Cortex of kidney (tissue), 1 donor: ENCODE data around the gene FEN1.

Source experiments
- DNase-seq: peaks from one replicate; lab custom pipeline; 2025; lab: John Stamatoyannopoulos, UW

Gene FEN1

DNA sequence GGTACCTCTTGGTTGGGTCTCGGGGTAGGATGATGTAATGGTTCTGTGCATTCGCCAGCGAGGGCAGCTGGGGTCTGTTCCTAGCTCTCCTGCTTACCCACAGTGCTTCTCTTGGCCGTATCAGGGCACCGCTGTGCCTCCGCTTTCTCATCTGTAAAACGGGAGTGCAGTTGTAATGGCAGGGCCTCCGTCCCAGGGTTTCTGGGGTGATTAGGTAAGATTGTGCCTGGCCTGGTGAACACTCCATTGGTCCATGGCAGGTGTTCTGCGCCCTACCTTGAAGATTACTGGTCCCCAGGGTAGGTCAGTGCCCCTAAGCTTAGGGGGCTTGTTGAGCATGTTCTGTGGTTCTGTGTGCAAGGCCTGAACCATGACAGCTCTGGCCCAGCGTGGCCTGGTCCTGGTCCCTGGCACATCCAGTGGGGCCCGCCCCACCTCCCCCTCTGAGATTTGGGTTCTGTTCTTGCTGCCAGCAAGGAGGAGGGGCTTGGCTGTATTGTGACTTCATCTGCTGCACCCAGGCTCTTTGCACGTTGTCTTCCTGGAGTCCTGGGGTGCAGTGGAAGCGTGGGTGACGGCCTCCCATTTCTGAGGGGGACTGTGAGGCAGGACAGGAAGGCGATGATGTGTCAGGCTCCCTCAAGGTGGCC lies 35.4 kb upstream of the FEN1 start:
- DNase-seq: no peak

DNA sequence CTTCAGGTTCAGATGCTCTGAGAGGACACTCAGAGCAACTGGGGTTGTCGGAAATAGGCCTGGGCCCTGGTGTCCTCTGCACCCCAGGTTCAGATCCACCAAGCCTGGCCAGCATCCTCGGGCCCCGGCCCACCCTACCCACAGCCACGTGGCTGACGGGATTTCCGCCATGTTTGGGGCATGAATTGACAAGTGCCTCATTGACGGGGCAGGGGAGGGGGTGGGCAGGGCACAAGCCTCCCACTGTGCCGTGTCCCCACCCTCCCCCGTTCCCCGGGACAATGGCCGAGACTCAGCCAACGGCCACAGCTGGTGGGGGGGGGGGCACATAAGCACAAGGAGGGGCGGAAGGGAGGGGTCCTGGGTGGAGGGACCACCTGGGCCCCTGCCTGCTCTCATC lies 31.8 kb upstream of the FEN1 start:
- no peak for DNase-seq

DNA sequence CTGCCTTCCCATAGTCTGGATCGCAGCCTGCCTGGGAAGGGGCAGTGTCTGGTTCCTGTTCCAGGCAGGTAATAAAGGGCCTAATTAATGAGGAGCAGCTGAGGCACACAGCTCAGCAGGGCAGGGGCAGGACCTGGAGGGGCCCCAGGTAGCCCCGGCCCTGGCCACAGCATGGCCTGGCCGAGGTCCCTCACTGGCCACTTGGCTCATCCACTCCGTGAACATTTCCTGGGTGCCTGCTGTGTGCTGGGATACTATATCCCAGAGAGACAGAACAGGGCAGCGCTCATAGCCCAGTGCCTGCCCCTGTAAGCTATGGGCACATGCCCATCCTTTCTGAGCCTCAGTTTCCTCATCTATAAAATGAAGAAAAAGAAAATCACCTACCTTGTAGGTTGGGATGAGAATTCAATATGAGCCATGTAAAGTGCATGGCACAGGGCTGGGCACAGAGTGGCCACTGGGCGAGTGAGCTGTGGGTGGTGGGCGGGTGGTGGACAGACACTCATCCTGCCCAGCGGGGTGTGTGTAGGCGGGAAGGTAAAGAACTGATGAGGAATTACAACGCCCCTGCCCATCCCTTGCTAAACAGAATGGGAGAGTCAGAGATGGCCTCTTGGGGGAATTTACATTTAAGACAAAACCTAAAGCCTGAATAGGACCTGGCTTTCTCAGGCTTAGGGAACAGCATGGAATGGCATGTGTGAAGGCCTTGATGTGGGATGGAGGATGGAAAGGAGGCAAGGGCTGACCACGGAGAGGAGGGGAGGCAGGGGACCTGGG lies 31.1 kb upstream of the FEN1 start:
- no peak for DNase-seq

DNA sequence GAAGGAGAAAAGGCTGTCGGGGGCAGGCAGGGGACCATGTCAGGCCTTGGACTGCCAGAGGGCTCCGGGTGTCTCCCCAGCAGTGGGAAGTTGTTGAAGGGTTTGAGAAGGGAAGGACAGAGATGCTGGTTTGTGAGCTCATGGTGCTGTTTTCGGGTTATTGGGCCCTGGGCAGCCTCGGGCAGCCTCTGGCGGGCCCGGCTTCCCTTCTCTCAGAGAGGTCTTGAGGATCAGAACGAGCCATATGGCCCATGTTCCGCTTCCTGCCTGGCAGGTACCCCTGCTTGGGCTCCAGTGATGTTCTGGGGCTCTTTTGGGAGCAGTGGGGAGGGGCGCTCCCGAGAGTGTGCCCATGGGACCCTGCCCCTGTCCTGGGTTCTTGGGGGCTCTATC lies 30.5 kb upstream of the FEN1 start:
- no peak for DNase-seq

DNA sequence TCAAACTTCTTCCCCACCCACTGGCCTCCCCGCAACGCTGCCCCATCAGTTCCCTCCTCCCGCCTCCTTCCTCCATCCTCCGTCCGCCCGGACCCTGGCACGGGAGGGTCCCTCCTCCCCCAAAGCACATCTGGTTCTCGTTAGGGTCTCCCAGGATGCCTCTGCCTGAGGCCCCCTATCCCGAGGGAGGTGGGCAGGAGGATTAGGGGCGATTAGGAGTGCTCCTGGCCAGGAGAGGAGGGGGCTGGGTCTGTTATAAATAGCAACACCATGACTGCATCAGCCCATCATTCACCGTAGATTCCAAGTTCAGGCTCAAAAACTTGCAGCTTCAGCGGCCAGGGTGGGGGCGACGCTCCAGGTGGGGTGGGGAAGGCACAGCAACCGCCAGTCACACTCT lies 29.9 kb upstream of the FEN1 start:
- no peak for DNase-seq

DNA sequence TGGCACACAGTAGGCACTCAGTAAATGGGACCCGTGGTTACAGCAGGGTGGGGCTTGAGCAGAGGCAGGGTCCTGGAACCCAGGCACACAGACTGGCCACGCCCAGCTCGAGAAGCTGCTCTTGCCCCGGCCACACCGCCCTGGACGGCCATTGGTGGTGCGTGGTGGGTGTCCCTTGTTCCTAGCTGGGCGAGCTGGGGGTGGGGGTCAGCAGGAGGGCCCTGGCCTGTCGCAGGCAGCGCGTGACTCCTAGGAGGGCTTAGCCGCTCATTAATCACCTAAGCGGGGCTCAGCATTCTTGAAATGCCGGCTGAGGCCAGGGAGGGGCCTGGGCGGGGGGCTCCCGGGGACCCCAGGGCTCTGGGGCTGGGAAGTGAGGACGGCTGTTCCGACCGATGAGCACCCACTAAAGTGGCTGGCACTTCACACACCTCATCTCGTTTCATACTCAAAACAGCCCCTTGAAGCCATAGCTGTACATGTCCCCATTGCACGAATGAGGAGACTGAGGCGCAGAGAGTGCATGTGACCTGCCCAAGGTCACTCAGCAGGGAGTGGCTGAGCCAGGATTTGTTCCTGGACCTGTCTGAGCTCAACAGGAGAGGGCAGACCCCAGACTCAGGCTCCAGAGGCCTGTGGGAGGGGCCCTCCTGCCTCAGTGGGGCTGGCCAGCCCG lies 28.6 kb upstream of the FEN1 start:
- no peak for DNase-seq

DNA sequence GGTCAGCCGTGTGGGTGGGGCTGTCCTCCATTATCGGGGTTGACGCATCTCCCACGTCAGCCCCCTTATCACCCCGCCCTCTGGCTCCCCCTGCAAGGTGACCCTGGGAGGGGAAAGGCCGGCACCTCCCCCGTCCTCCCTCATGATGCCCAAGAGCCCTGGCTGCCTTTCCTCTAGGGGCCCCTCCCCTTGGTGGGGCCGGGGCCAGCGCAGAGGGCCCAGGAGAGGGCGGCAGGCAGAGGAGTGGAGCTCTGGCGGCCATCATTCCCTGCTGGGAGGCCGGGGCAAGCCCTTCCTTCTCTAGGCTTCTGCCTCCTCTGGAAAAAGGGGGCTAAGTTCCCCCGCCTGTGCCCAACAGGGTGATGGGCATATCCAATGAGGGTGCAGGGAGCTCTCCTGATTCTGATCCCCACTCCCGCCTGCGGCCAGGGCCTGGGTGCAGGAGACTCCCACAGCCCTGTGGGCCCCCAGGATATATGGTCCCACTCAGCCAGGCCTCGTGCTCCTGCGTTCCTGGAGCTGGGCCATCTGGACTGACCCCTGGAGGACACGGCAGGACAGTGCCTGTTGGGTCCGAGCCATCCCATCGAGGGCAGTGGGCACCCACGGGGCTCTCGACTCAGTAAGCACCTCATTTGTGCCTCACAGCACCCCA lies 28.0 kb upstream of the FEN1 start:
- DNase-seq: no peak

DNA sequence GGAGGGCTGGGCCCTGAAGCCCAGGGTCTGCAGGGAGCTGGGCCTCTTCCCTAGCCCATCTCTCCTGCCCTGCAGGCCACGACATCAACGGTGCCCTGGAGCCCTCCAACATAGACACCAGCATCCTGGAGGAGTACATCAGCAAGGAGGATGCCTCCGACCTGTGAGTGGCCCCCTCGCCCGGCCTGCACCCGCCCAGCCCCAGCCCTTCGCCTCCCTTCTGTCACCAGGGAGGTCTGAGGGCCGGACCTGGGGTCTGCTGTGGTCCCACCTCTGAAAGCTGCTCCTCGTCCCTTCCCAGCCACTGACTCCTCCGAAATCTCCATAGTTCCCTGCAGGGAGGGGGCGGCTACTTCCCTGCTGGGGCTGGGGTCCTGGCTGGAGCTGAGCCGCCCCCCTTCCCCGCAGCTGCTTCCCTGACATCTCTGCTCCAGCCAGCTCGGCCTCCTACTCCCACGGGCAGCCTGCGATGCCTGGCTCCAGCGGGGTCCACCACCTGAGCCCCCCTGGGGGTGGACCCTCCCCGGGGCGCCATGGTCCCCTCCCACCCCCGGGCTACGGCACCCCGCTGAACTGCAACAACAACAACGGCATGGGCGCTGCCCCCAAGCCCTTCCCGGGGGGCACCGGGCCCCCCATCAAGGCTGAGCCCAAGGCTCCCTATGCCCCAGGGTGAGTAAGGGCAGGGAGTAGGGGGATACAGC lies 27.0 kb upstream of the FEN1 start:
- DNase-seq: no peak

DNA sequence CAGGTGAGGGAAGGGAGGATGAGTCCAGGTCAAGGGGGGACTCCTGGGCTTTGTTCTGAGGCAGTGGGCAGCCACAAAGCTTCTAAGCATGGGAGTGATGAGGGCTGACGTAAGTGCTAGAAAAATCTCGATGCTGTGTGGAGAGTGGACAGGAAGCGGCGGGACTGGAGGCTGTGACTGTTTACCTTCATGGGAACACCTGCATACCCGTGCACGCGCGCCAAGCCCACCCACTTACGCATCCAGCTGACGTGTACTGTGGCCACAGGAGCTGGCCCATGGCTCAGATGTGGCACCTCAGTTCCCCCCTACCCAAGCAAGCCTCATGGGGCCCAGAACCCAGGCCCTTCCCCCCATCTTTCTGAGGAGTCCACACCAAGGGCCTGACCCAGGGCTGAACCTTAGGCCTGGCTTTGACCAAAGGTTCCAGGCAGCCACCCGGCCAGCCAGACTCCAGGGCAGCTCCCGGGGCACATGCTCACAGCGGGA lies 26.3 kb upstream of the FEN1 start:
- DNase-seq: no peak

DNA sequence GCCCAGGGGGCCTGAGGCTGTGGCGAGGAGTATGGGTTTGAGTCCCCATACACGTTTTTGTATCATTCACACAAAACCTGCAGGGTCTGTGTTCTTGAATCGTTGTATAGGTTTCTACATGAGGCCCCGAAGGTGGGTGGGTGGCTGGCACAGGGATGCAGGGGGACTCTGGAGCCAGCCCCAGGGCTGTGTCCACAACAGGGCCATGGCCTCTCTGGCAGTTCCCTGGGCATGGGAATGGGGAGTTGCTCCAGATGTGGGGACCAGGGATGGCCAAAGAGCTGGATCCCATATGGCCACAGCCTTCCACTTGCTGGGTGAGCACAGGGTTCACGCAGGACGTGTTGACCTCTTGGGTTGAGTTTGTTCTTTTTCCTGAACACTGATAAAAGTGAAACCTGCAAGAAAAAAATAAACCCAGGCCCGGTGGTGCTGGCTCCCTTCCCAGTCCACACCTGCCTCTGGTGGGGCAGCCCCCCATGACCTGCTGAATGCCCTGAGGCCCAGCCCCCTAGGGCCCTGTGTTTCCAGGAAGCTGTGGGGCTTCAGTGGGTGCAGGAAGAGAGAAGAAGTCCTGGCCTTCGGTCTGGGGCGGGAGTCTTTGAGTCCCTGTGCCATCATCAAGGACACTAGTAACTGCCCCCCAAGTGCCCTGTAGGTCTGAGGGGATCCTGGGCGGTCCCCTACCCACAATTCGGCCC lies 24.2 kb upstream of the FEN1 start:
- DNase-seq: no peak

DNA sequence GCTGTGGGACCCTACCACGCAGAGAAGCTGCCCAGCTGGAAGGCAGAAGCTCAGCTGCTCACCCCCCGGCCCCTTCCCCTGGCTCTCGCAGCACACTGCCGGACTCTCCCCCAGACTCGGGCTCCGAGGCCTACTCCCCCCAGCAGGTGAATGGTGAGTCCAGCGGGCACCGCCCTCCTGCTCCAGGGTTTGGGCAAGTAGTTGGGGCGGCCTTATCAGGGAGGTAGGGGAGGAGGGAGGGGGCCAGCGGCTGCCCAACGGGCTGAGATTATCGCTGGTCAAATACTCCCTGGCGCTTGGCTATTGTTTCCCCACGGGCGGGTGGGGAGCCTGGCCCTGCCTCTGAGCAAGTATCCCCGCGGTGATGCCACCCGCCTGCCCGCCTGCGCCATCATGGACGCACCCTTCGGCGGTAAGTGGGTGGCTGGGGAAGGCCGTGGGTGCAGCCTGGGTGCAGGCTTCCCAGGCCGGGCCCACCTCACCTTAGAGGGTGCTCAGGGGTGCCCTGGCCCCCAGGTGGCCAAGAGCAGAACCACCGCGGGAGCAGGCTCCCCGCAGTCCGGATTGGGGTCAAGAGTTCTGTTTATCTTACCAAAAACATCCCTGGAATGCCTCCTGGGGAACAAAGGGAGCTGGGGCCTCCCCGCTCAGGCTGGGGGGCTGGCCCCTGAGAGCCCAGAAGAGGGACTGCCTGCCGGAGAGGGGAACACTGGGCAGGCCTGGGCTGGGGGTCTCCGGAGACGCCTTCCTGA lies 23.4 kb upstream of the FEN1 start:
- DNase-seq: no peak

DNA sequence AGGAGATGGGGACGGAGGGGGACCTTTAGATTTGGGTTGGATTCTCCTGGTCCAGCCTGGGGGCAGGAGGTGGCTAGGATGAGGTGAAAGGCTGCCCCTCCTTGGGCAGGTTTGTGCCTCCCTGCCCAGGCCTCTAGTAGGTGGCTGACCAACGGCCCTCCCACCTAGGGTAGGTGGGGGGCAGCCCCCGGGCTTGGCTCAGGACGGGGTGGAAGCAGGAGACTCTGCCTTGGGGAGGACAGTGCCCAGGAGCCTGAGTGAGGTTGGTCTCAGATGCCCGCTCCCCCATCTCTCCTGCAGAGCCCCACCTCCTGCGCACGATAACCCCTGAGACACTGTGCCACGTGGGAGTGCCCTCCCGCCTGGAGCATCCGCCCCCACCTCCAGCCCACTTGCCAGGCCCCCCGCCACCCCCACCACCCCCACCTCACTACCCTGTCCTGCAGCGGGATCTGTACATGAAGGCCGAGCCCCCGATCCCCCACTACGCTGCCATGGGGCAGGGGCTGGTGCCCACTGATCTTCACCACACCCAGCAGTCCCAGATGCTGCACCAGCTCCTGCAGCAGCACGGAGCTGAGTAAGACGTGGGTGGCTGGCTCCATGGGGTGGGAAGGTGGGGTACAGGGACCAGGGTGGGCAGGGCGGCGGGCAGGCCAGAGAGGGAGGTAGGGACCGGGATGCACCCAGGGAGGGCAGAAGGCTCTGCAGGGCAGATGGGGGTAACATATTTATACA lies 22.6 kb upstream of the FEN1 start:
- no peak for DNase-seq

DNA sequence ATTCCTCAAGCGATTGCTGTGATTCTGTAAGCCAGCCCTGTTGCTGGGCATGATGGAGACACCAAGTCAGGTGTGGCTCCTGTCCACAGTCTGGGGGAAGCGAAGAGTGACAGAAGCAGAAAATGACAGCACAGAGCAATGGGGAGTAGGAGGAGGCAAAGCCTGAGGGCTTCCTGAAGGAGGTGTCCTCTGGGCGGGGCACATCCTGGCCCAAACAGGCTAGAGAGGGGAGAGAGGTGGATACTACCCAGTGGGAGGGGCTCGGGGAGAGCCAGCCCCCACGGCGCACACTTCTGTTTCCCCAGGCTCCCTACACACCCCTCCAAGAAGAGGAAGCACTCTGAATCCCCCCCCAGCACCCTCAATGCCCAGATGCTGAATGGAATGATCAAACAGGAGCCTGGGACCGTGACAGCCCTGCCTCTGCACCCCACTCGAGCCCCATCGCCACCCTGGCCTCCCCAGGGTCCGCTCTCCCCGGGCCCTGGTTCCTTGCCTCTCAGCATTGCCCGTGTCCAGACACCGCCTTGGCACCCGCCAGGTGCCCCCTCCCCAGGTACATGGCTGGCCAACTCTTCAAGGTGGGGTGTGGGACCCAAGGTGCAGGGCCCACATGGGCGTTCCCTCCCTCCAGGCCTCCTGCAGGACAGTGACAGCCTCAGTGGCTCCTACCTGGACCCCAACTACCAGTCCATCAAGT lies 21.4 kb upstream of the FEN1 start:
- no peak for DNase-seq

DNA sequence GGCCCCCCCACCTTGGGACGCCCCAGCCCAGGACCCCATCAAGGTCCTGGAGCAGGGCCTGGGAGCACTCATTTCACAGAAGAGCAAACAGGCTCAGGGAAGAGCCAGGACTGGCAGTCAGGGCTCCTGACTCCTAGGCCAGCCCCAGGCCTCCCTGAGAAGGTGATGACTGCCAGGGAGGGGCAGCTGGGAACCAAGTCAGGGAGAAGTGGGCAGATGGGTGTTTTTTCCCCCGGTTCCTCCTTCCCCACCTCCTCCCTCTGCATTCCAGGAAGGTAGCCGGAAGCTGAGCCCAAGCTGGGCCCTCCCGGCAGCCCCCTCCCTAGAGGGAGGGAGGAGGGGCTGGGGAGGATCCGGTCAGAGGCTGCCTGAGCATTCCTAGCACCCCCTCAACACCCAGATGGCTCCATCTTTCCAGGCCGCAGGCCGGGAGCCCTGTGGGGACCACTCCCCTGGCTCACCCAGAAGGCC lies 20.7 kb upstream of the FEN1 start:
- no peak for DNase-seq

DNA sequence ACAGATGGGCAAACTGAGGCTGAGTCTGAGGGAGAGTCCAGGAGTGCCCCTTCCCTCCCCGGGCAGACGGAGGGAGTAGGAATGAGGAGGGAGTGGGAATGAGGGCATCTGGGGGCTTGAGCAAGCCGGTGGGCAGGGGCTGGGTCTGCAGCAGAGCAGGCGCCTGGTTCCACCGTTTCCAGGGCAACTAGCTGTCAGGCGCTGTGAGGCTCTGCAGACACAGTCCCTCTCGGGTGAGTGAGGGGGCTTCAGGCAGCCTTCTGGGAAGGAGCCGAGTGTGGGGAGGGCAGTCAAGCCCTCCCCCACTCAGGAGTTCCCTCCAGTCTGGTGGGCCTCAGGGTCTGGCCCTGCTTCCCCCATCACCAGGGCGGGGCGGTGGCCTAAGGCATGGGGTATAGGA lies 19.4 kb upstream of the FEN1 start:
- DNase-seq: no peak

DNA sequence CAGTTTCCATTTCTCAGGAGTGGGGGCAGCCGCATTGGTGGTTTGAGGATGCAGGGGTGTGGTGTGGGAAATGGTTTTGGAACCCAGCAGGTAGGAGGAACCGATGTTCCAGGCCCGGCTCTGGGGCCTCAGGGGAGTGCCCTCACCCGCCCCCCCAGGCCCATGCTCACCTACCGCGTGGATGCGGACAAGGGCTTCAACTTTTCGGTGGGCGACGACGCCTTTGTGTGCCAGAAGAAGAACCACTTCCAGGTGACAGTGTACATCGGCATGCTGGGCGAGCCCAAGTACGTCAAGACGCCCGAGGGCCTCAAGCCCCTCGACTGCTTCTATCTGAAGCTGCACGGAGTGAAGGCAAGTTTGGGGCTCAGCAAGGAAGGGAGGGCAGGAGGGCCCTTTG lies 18.9 kb upstream of the FEN1 start:
- no peak for DNase-seq

DNA sequence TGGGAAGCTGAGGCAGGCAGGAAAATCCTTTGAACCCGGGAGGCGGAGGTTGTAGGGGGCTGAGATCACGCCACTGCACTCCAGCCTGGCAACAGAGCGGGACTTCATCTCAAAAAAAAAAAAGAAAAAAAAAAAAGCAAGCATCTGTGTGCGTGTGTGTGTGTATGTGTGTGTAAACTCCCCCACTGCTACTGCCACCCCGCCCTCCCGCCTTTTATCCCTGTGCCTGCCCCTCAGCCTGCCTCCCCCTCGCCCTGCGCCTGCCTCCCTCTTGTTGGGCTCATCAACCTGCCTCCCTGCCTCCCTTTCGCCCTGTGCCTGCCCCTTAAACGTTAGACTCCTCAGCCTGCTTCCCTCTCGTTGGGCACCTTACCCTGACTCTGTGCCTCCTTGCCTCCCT lies 18.3 kb upstream of the FEN1 start:
- DNase-seq: no peak

DNA sequence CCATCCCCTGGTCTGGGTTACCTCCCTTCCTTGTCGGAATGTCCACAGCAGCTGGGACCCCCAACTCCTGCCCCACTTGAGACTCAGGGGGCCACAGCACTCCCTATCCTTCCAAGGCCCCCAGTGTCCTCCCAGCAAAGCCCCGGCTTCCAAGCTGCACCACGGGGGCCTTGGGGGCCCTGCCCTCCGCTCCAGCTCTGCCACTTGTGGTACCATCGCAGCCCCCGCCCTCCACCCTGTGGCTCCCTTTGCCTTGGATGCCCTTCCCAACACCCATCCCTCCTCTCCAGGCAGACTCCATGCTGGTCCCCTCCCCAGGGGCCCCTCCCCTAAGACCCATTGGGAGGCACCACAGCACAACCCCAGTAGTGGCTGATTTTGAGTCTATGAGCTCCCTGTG lies 17.6 kb upstream of the FEN1 start:
- DNase-seq: no peak
